ENCODE results near the gene NDUFS4. TPM values are rescaled to one million over a fixed set of nuclear protein-coding genes. Genes with fewer than 3 reads are reported as not detected.
"Not testable (repeated sequence)": the region's sequence is repeated elsewhere in the genome, so short reads cannot be mapped to it uniquely, and the experiment has no call there.

Gene NDUFS4
- polyA plus RNA-seq, 1 donor from 2014 or later, result 77.0 TPM

GRCh38 chr5:53660573-53660972, 100.1 kb downstream of the NDUFS4 start:
- H3K9me3 Mint-ChIP-seq, H3K27ac Mint-ChIP-seq, H3K4me3 Mint-ChIP-seq, H3K4me1 Mint-ChIP-seq, H3K27me3 Mint-ChIP-seq: not testable (repeated sequence)
- H3K36me3 Mint-ChIP-seq, result peaks cover 34% of the 10 kb centered on the region

GRCh38 chr5:53665313-53665712, 104.9 kb downstream of the NDUFS4 start:
- H3K4me1 Mint-ChIP-seq, H3K27me3 Mint-ChIP-seq, H3K4me3 Mint-ChIP-seq, H3K9me3 Mint-ChIP-seq, H3K27ac Mint-ChIP-seq: not testable (repeated sequence)
- H3K36me3 Mint-ChIP-seq, result peaks cover 28% of the 10 kb centered on the region

DNA sequence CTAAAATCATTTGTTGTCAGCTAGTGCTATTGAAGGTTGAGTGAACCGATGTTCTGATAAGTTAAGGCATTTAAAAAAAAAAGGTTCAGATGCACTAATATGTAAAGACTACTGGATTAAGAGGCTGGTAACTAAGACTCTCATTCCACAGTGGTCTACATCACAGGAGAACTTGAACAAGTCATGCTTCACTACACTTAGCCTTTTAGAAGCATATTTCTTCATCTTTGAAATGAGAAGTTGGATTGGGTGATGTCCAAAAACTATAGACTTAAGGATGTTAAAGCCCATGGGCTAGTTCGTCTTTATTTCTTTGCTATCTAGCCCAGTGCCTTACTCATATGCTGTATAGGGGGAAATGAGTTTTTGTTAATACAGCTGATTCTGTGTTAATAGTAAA, 107.2 kb downstream of the NDUFS4 start:
- Mint-ChIP-seq H3K4me3 (no peak overlapping the region), H3K36me3 (peaks cover 24% of the 10 kb centered on the region), H3K27me3 (no peaks in the 10 kb centered on the region), H3K27ac (no peak overlapping the region), H3K9me3 (peaks cover 0 to 2% (median 0%) of the 10 kb centered on the region in 3 donors), H3K4me1 (peaks cover 0 to 2% (median 0%) of the 10 kb centered on the region in 3 donors)

DNA sequence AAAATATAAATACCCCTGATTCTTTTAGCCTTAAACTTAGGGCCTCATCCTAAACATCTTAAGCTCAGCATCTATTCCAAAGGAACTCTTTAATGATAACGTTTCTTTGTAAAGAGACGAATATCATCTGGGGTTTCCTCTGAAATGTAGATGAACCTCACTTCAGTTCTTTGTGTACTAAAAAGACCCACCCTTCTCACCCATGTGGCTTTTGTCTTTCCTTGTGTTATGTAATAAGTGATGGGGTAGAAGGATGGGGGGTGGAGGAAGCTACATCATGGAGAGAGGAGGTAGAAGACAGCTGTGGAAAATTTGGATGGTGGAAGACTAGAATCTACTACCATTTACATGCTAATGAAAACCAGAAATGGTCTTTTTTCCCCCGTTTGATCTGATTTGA, 111.0 kb downstream of the NDUFS4 start:
- Mint-ChIP-seq H3K36me3 (peaks cover 17% of the 10 kb centered on the region), H3K27ac (no peak overlapping the region), H3K4me3 (no peak overlapping the region), H3K9me3 (no peaks in the 10 kb centered on the region), H3K27me3 (no peaks in the 10 kb centered on the region), H3K4me1 (peaks cover 0 to 2% (median 0%) of the 10 kb centered on the region in 3 donors)

- Mint-ChIP-seq H3K4me3 (no peak overlapping the region), H3K27ac (no peak overlapping the region), H3K4me1 (no peaks in the 10 kb centered on the region), H3K27me3 (no peaks in the 10 kb centered on the region), H3K36me3 (peaks cover 19% of the 10 kb centered on the region), H3K9me3 (peaks cover 0 to 3% (median 1%) of the 10 kb centered on the region in 3 donors)
Measured at GRCh38 chr5:53674121-53674520, 113.7 kb downstream of the NDUFS4 start.

GRCh38 chr5:53677632-53678031, 117.2 kb downstream of the NDUFS4 start:
- no peak overlapping the region for H3K27ac Mint-ChIP-seq

GRCh38 chr5:53678981-53679660, 118.7 kb downstream of the NDUFS4 start:
- peaks cover 36% of the 10 kb centered on the region for H3K36me3 Mint-ChIP-seq
- H3K27ac Mint-ChIP-seq, result no peak overlapping the region

More at GRCh38 chr5:53677632-53678031, 117.2 kb downstream of the NDUFS4 start:
- H3K9me3 Mint-ChIP-seq, result peaks cover 0 to 8% (median 5%) of the 10 kb centered on the region in 3 donors
- peaks cover 34% of the 10 kb centered on the region for H3K36me3 Mint-ChIP-seq
- no peaks in the 10 kb centered on the region for H3K27me3 Mint-ChIP-seq
- H3K4me1 Mint-ChIP-seq, result no peaks in the 10 kb centered on the region
- H3K4me3 Mint-ChIP-seq, result no peak overlapping the region

DNA sequence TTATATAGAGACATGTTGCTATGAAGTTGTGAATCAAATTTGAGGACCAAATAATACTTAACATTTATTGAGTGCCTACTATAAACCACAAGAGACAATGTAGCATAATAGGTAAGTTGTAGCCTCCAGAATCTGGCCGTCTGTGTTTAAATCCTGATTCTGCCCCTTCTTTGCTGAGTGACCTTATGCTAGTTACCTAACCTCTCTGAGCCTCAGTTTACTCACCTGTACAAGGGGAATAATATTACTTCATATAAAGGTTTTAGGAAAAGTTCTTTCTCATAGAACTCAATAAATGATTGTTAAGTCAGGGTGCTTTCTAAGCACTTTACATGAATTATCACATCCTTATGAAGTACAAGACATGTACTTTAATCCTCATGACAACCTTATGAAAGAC, 120.6 kb downstream of the NDUFS4 start:
- no peaks in the 10 kb centered on the region for H3K4me1 Mint-ChIP-seq
- H3K9me3 Mint-ChIP-seq, result peaks cover under 1 to 8% (median 5%) of the 10 kb centered on the region in 3 donors
- H3K27me3 Mint-ChIP-seq, result no peaks in the 10 kb centered on the region
- peaks cover 29% of the 10 kb centered on the region for H3K36me3 Mint-ChIP-seq
- H3K4me3 Mint-ChIP-seq, result no peak overlapping the region
- no peak overlapping the region for H3K27ac Mint-ChIP-seq

More at GRCh38 chr5:53678981-53679660, 118.7 kb downstream of the NDUFS4 start:
- no peak overlapping the region for H3K4me3 Mint-ChIP-seq
- H3K9me3 Mint-ChIP-seq, result peaks cover 0 to 8% (median 5%) of the 10 kb centered on the region in 3 donors
- H3K4me1 Mint-ChIP-seq, result no peaks in the 10 kb centered on the region
- H3K27me3 Mint-ChIP-seq, result no peaks in the 10 kb centered on the region

GRCh38 chr5:53691014-53691413, 130.6 kb downstream of the NDUFS4 start:
- Mint-ChIP-seq H3K27ac (no peak overlapping the region), H3K4me3 (peak overlapping the region in 1 of 4 donors; percentile 1), H3K9me3 (peaks cover 7 to 49% (median 21%) of the 10 kb centered on the region in 3 donors), H3K36me3 (peaks cover 7% of the 10 kb centered on the region), H3K27me3 (no peaks in the 10 kb centered on the region), H3K4me1 (no peaks in the 10 kb centered on the region)

GRCh38 chr5:53694520-53695022, 134.1 kb downstream of the NDUFS4 start:
- Mint-ChIP-seq H3K4me1 (no peaks in the 10 kb centered on the region), H3K36me3 (peaks cover 8% of the 10 kb centered on the region), H3K9me3 (peaks cover 5 to 66% (median 19%) of the 10 kb centered on the region in 3 donors), H3K4me3 (no peak overlapping the region), H3K27me3 (no peaks in the 10 kb centered on the region), H3K27ac (no peak overlapping the region)

DNA sequence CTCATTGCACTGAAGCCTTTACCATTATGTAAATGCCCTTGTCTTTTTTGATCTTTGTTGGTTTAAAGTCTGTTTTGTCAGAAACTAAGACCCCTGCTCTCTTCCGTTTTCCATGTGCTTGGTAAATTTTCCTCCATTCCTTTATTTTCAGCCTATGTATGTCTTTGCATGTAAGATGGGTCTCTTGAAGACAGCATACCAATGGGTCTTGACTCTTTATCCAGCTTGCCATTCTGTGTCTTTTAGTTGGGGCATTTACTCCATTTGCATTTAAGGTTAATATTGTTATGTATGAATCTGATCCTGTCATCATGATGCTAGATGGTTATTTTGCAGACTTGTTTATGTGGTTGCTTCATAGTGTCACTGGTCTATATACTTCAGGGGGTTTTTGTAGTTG, 150.0 kb downstream of the NDUFS4 start:
- peaks cover 29 to 35% (median 30%) of the 10 kb centered on the region in 3 donors for H3K9me3 Mint-ChIP-seq
- H3K4me3 Mint-ChIP-seq, H3K27ac Mint-ChIP-seq, H3K36me3 Mint-ChIP-seq, H3K27me3 Mint-ChIP-seq, H3K4me1 Mint-ChIP-seq: not testable (repeated sequence)

GRCh38 chr5:53712327-53712726, 151.9 kb downstream of the NDUFS4 start:
- H3K4me3 Mint-ChIP-seq, result no peak overlapping the region
- no peaks in the 10 kb centered on the region for H3K4me1 Mint-ChIP-seq
- peaks cover 2% of the 10 kb centered on the region for H3K36me3 Mint-ChIP-seq
- no peaks in the 10 kb centered on the region for H3K27me3 Mint-ChIP-seq
- peaks cover 24 to 35% (median 30%) of the 10 kb centered on the region in 3 donors for H3K9me3 Mint-ChIP-seq
- no peak overlapping the region for H3K27ac Mint-ChIP-seq

DNA sequence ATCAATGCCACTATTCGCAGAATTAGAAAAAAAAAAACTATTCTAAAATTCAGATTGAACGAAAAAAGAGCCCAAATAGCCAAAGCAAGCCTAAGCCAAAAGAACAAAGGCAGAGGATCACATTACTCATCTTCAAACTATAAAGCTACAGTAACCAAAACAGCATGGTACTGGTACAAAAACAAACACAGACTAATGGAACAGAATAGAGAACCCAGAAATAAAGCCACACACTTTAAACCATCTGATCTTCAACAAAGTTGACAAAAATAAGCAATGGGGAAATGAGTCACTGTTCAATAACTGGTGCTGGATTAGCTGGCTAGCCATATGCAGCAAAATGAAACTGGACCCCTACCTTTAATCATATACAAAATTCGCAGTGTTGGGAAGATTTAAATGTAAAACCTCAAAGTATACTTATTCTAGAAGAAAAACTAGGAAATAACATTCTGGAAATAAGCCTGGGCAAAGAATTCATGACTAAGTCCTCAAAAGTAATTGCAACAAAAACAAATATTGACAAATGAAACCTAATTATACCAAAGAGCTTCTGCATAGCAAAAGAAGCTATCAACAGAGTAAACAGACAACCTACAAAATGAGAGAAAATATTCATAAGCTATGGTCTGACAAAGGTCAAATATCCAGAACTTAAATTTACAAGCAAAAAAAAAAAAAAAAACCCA, 153.7 kb downstream of the NDUFS4 start:
- Mint-ChIP-seq H3K4me3 (no peak overlapping the region), H3K36me3 (peaks cover 2% of the 10 kb centered on the region), H3K27me3 (no peaks in the 10 kb centered on the region), H3K27ac (no peak overlapping the region), H3K9me3 (peaks cover 19 to 36% (median 29%) of the 10 kb centered on the region in 3 donors), H3K4me1 (no peaks in the 10 kb centered on the region)

DNA sequence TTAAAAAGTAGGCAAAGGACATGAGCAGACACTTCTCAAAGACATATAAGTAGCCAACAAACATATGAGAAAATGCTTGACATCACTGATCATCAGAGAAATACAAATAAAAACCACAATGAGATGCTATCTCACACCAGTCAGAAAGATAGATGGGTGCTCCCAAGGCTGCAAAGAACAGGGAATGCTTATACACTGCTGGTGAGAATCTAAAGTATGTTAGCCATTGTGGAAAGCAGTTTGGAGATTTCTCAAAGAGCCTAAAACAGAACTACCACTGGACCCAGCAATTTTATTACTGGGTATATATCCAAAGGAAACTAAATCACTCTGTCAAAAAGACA, 154.2 kb downstream of the NDUFS4 start:
- H3K4me1 Mint-ChIP-seq, result no peaks in the 10 kb centered on the region
- H3K27ac Mint-ChIP-seq, result no peak overlapping the region
- peaks cover 17 to 33% (median 28%) of the 10 kb centered on the region in 3 donors for H3K9me3 Mint-ChIP-seq
- H3K27me3 Mint-ChIP-seq, result no peaks in the 10 kb centered on the region
- no peak overlapping the region for H3K4me3 Mint-ChIP-seq
- peaks cover 2% of the 10 kb centered on the region for H3K36me3 Mint-ChIP-seq

DNA sequence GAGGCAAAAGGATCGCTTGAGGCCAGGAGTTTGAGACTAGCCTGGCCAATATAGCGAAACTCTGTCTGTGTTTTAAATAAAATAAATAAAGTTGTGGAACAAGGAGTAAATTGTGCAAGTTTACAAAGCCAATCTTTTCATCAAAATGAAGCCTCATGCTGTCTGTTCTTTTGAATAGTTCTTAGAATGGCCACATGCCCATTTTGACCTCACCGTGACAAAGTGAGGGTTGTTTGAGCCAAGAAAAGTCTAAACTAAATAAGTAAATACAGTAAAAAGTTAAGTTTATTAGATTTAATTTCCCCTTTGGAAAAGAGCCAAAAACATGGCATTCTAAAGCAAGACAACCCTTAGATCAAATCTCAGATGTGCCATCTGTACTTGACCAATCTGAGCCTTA, 165.7 kb downstream of the NDUFS4 start:
- Mint-ChIP-seq H3K4me1 (peaks cover 4 to 8% (median 7%) of the 10 kb centered on the region in 3 donors), H3K27ac (no peak overlapping the region), H3K36me3 (peaks cover 2% of the 10 kb centered on the region), H3K27me3 (no peaks in the 10 kb centered on the region), H3K4me3 (no peak overlapping the region), H3K9me3 (peaks cover 0 to 3% (median 2%) of the 10 kb centered on the region in 3 donors)

All from IgD-negative memory B cell (primary cell).